Measurements from ENCODE around the gene AACS. TPM values are rescaled to one million over a fixed set of nuclear protein-coding genes. Genes with fewer than 3 reads are reported as not detected.

The AACS gene
- total RNA-seq, 1 experiment from 2014 or later: 54.0 TPM

- ATAC-seq: peak; percentile 20; the same call in 1 of the 2 replicates
Measured at GRCh38 chr12:125070661-125071390, 5.6 kb downstream of the AACS start.

DNA sequence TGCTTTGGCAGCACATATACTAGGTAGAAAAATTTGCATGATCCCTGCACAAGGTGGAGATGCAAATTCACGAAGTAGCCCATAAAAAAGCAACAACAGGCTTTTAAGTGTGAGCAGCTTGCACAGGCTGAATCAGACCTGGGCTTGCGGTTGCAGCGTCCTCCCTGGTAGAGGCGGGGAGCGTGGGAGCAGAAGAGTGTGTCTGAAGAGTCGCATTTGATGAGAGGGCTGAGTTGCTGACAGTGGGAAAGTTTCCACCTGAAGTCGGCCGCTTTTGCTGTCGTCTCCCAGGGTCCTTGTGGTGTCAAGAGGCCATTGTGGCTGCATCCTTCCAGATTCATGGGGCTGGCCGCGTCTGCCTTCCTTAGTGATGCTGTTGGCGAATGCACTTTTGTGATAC, 6.2 kb downstream of the AACS start:
- H3K4me3 Mint-ChIP-seq: no peak overlapping the region
- peaks cover 20% of the 10 kb centered on the region for H3K4me1 Mint-ChIP-seq
- DNase-seq (ENCODE audit: low spot score) (no peak), ATAC-seq (no peak)
- CTCF ChIA-PET: interaction anchor here (1.2 kb wide), 1 partner anchor 78 kb away, joined by 5 read pairs; the partner anchor contains the start of gene BRI3BP
- no peaks in the 10 kb centered on the region for H3K27me3 Mint-ChIP-seq (ENCODE audit: low read depth)
- H3K27ac Mint-ChIP-seq: peak overlapping the region; percentile 80
- peaks cover 35% of the 10 kb centered on the region for H3K36me3 Mint-ChIP-seq
- H3K9me3 Mint-ChIP-seq: no peaks in the 10 kb centered on the region
- TF ChIP-seq E2F4 (CRISPR knock-in tag; IDR thresholded peaks at IDR 0.05; ENCODE audit: borderline replicate concordance, low read depth) (no peak), TP53 (CRISPR knock-in tag; IDR thresholded peaks at IDR 0.05) (no peak), TCF7 (CRISPR knock-in tag; IDR thresholded peaks at IDR 0.05; ENCODE audit: low read depth) (no peak), ZNF232 (CRISPR knock-in tag; IDR thresholded peaks at IDR 0.05) (no peak), MXD4 (CRISPR knock-in tag; IDR thresholded peaks at IDR 0.05; ENCODE audit: borderline replicate concordance) (no peak), ZNF671 (CRISPR knock-in tag; IDR thresholded peaks at IDR 0.05) (no peak), GABPB1 (CRISPR knock-in tag; IDR thresholded peaks at IDR 0.05) (no peak), NR3C1 (CRISPR knock-in tag; conservative IDR thresholded peaks at IDR 0.05; ENCODE audit: low read depth) (no peak), ZNF423 (CRISPR knock-in tag; IDR thresholded peaks at IDR 0.05) (no peak)
- POLR2A ChIA-PET: no interaction called here

More at GRCh38 chr12:125070661-125071390, 5.6 kb downstream of the AACS start:
- no peak overlapping the region for H3K4me3 Mint-ChIP-seq
- H3K36me3 Mint-ChIP-seq: peaks cover 29% of the 10 kb centered on the region
- ChIA-PET POLR2A (interaction anchor here (0.9 kb wide), 1 partner anchor 71 kb away, joined by 3 read pairs; no protein-coding TSS in a partner anchor), CTCF (interaction anchor here (1.1 to 2.3 kb wide), 3 partner anchors 21 to 77 kb away, joined by 5 to 8 read pairs (median 5); partner anchors contain the start of gene BRI3BP)
- TF ChIP-seq OVOL2 (CRISPR knock-in tag; IDR thresholded peaks at IDR 0.05; ENCODE audit: borderline replicate concordance) (no peak), MXD4 (CRISPR knock-in tag; IDR thresholded peaks at IDR 0.05; ENCODE audit: borderline replicate concordance) (no peak), EMX1 (CRISPR knock-in tag; IDR thresholded peaks at IDR 0.05) (no peak), SMAD4 (CRISPR knock-in tag; IDR thresholded peaks at IDR 0.05) (no peak), TEAD4 (CRISPR knock-in tag; IDR thresholded peaks at IDR 0.05) (no peak), STAT6 (CRISPR knock-in tag; conservative IDR thresholded peaks at IDR 0.05; ENCODE audit: low read depth) (no peak), ZMAT4 (CRISPR knock-in tag; IDR thresholded peaks at IDR 0.05) (no peak)
- DNase-seq (ENCODE audit: low spot score): no peak
- peaks cover 24% of the 10 kb centered on the region for H3K4me1 Mint-ChIP-seq
- no peaks in the 10 kb centered on the region for H3K9me3 Mint-ChIP-seq
- H3K27me3 Mint-ChIP-seq (ENCODE audit: low read depth): no peaks in the 10 kb centered on the region
- H3K27ac Mint-ChIP-seq: 0 out of 2 replicates have a peak overlapping the region, but pooled peaks have one; percentile 24

GRCh38 chr12:125072496-125072895, 7.3 kb downstream of the AACS start:
- no peaks in the 10 kb centered on the region for H3K9me3 Mint-ChIP-seq
- H3K4me1 Mint-ChIP-seq: peaks cover 12% of the 10 kb centered on the region
- CTCF ChIA-PET: interaction anchor here (0.6 to 0.7 kb wide), 2 partner anchors 17 to 1263 kb away, joined by 3 to 4 read pairs; no protein-coding TSS in a partner anchor
- peaks cover 41% of the 10 kb centered on the region for H3K36me3 Mint-ChIP-seq
- POLR2A ChIA-PET: no interaction called here
- H3K27me3 Mint-ChIP-seq (ENCODE audit: low read depth): no peaks in the 10 kb centered on the region
- ATAC-seq: no peak
- H3K27ac Mint-ChIP-seq: no peak overlapping the region; the same call in 1 of the 2 replicates
- DNase-seq (ENCODE audit: low spot score): no peak
- no peak overlapping the region for H3K4me3 Mint-ChIP-seq
- TF ChIP-seq, protein P1, sequence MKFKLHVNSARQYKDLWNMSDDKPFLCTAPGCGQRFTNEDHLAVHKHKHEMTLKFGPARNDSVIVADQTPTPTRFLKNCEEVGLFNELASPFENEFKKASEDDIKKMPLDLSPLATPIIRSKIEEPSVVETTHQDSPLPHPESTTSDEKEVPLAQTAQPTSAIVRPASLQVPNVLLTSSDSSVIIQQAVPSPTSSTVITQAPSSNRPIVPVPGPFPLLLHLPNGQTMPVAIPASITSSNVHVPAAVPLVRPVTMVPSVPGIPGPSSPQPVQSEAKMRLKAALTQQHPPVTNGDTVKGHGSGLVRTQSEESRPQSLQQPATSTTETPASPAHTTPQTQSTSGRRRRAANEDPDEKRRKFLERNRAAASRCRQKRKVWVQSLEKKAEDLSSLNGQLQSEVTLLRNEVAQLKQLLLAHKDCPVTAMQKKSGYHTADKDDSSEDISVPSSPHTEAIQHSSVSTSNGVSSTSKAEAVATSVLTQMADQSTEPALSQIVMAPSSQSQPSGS (CRISPR knock-in tag; IDR thresholded peaks at IDR 0.05; ENCODE audit: borderline replicate concordance, low read depth): no peak
- no peak for TF ChIP-seq JUN (CRISPR knock-in tag; IDR thresholded peaks at IDR 0.05)
- TF ChIP-seq GABPB1 (CRISPR knock-in tag; IDR thresholded peaks at IDR 0.05): no peak
- TF ChIP-seq NR3C1 (CRISPR knock-in tag; conservative IDR thresholded peaks at IDR 0.05; ENCODE audit: low read depth): no peak
- TF ChIP-seq ZNF121 (CRISPR knock-in tag; IDR thresholded peaks at IDR 0.05): no peak
- TF ChIP-seq NR2C2 (CRISPR knock-in tag; IDR thresholded peaks at IDR 0.05): no peak
- no peak for TF ChIP-seq PRDM15 (CRISPR knock-in tag; IDR thresholded peaks at IDR 0.05)
- TF ChIP-seq NFYB (CRISPR knock-in tag; conservative IDR thresholded peaks at IDR 0.05; ENCODE audit: low read depth): no peak
- TF ChIP-seq NR1H2 (CRISPR knock-in tag; IDR thresholded peaks at IDR 0.05): no peak

Data from WTC11 (cell line).